Vagina (tissue), 2 donors: ENCODE results near the gene TUSC1. TPM values are rescaled to one million over a fixed set of nuclear protein-coding genes. Genes with fewer than 3 reads are reported as not detected.
"Not testable (repeated sequence)": the region's sequence is repeated elsewhere in the genome, so short reads cannot be mapped to it uniquely, and the experiment has no call there.

Source experiments
- DNase-seq, 2 donors: peaks; one replicate each; pipeline ENCODE4 v3.0.0-alpha.2; 2017; ENCODE audit errors: extremely low spot score in 2 of 2
- H3K27ac ChIP-seq: fragments of 200-600 bp; sonication (generic); one replicate; pipeline ENCODE4 v1.5.1; 2019
- H3K27me3 ChIP-seq: fragments of 200-600 bp; sonication (generic); one replicate; pipeline ENCODE4 v1.5.1; 2019
- H3K36me3 ChIP-seq, 2 donors: fragments of 200-600 bp; sonication (generic); one replicate each; pipeline ENCODE4 v1.5.1; 2017 to 2019
- H3K4me1 ChIP-seq: fragments of 200-600 bp; sonication (generic); one replicate; pipeline ENCODE4 v1.5.1; 2019
- H3K4me3 ChIP-seq, 2 donors: fragments of 200-600 bp; sonication (generic); 1 replicate in 1 of 2; 2 replicates in 1 of 2; pipeline ENCODE4 v1.5.1; 2016 to 2019
- H3K9me3 ChIP-seq: fragments of 200-600 bp; sonication (generic); one replicate; pipeline ENCODE4 v1.5.1; 2019
- CTCF ChIP-seq, 3 experiments: fragments of 450-650 bp in 2 of 3; fragments of 200-600 bp in 1 of 3; sonication (generic) in 1 of 3; IDR thresholded peaks; one replicate each; pipeline ENCODE4 v1.5.1; 2017 to 2019; ENCODE audit warnings: antibody characterized with exemption in 3 of 3, mild to moderate bottlenecking in 2 of 3, moderate library complexity in 2 of 3
- POLR2A ChIP-seq, 2 donors: fragments of 450-650 bp; IDR thresholded peaks; one replicate each; pipeline ENCODE4 v1.6.1; 2017; ENCODE audit warnings: antibody characterized with exemption in 2 of 2, mild to moderate bottlenecking in 2 of 2, moderate library complexity in 2 of 2
- POLR2AphosphoS5 ChIP-seq, 2 donors: sonication (generic); formaldehyde crosslinking; IDR thresholded peaks; one replicate each; pipeline ENCODE4 v1.9.0; 2017; ENCODE audit warnings: antibody characterized with exemption in 2 of 2, mild to moderate bottlenecking in 2 of 2, low read depth in 1 of 2; ENCODE audit not compliant: insufficient read depth in 1 of 2
- intact Hi-C: fragments of 100-400 bp; cut with DNase I; formaldehyde crosslinking; loops from one replicate; pipeline ENCODE4 v1.15.1; 2023
- total RNA-seq: library from RNA; depleted of rRNA; stranded (reverse); fragments of >200 nt; gene quantifications from one replicate; pipeline ENCODE4 v1.2.3, GENCODE V29; 2016

TUSC1 gene
- total RNA-seq, 1 donor from 2014 or later: 22.6 TPM

- Histone ChIP-seq H3K9me3 (no peaks in the 10 kb centered on the region), H3K4me1 (no peaks in the 10 kb centered on the region), H3K4me3 (no peak overlapping the region), H3K27me3 (no peaks in the 10 kb centered on the region), H3K36me3 (no peaks in the 10 kb centered on the region), H3K27ac (no peak overlapping the region)
- no peak for DNase-seq
- TF ChIP-seq POLR2AphosphoS5 (IDR thresholded peaks at IDR 0.05; ENCODE audit: insufficient read depth in 1 of 2, low read depth in 1 of 2) (no peak), CTCF (IDR thresholded peaks at IDR 0.05) (no peak), POLR2A (IDR thresholded peaks at IDR 0.05) (no peak)
- intact Hi-C loops: no loop called here
Measured at GRCh38 chr9:25691786-25692185, 13.5 kb upstream of the TUSC1 start.

DNA sequence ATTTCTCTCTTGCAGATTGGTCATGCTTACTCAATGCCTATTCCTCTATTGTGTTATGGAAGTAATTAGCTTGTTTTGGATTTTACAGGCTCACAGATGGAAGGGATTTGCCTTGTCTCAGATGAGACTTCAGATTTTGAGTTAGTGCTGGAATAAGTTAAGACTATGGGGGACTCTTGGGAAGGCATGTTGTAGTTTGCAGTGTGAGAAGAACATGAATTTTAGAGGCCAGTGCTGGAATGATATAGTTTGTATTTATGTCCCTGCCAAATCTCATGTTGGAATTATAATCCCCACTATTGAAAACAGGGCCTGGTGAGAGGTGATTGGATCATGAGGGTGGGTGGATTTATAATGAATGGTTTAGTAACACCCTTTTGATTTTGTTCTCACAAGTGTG lies 6.1 kb upstream of the TUSC1 start:
- Histone ChIP-seq H3K36me3 (no peaks in the 10 kb centered on the region), H3K27ac (no peak overlapping the region), H3K4me1 (peaks cover 9% of the 10 kb centered on the region), H3K4me3 (no peak overlapping the region), H3K27me3 (no peaks in the 10 kb centered on the region), H3K9me3 (no peaks in the 10 kb centered on the region)
- no peak for DNase-seq
- no peak for TF ChIP-seq CTCF (IDR thresholded peaks at IDR 0.05)
- no peak for TF ChIP-seq POLR2AphosphoS5 (IDR thresholded peaks at IDR 0.05; ENCODE audit: insufficient read depth in 1 of 2, low read depth in 1 of 2)
- no peak for TF ChIP-seq POLR2A (IDR thresholded peaks at IDR 0.05)
- intact Hi-C loops: no loop called here

GRCh38 chr9:25681266-25681665 lies 3.0 kb upstream of the TUSC1 start:
- TF ChIP-seq POLR2A (IDR thresholded peaks at IDR 0.05) (no peak), POLR2AphosphoS5 (IDR thresholded peaks at IDR 0.05; ENCODE audit: insufficient read depth in 1 of 2, low read depth in 1 of 2) (no peak), CTCF (IDR thresholded peaks at IDR 0.05) (no peak)
- intact Hi-C loops: no loop called here
- Histone ChIP-seq H3K27me3 (no peaks in the 10 kb centered on the region), H3K4me3 (no peak overlapping the region), H3K36me3 (no peaks in the 10 kb centered on the region), H3K27ac (no peak overlapping the region), H3K9me3 (no peaks in the 10 kb centered on the region), H3K4me1 (peaks cover 28% of the 10 kb centered on the region)
- no peak for DNase-seq

- DNase-seq: no peak
- TF ChIP-seq POLR2A (IDR thresholded peaks at IDR 0.05): no peak
- no peak for TF ChIP-seq CTCF (IDR thresholded peaks at IDR 0.05)
- TF ChIP-seq POLR2AphosphoS5 (IDR thresholded peaks at IDR 0.05; ENCODE audit: insufficient read depth in 1 of 2, low read depth in 1 of 2): no peak
- intact Hi-C loops: no loop called here
- H3K9me3 ChIP-seq: no peaks in the 10 kb centered on the region
- no peaks in the 10 kb centered on the region for H3K36me3 ChIP-seq
- peak overlapping the region; percentile 95 for H3K27ac ChIP-seq
- no peaks in the 10 kb centered on the region for H3K27me3 ChIP-seq
- H3K4me1 ChIP-seq: peaks cover 30% of the 10 kb centered on the region
- H3K4me3 ChIP-seq: peak overlapping the region; percentile 91 to 92
Measured at GRCh38 chr9:25678846-25679360, 659 bp upstream of the TUSC1 start.

GRCh38 chr9:25677301-25678146 lies 720 bp downstream of the TUSC1 start:
- DNase-seq: peak in 1 of 2 donors; percentile 91
- TF ChIP-seq POLR2AphosphoS5 (IDR thresholded peaks at IDR 0.05; ENCODE audit: insufficient read depth in 1 of 2, low read depth in 1 of 2): peak; percentile 36 to 86
- peak in 1 of 2 donors; percentile 42 for TF ChIP-seq POLR2A (IDR thresholded peaks at IDR 0.05)
- no peak for TF ChIP-seq CTCF (IDR thresholded peaks at IDR 0.05)
- H3K27ac ChIP-seq: peak overlapping the region; percentile 95

GRCh38 chr9:25675858-25676257 lies 2.4 kb downstream of the TUSC1 start:
- H3K4me1 ChIP-seq: peaks cover 26% of the 10 kb centered on the region
- H3K9me3 ChIP-seq, H3K4me3 ChIP-seq, intact Hi-C loops, DNase-seq, H3K27ac ChIP-seq, H3K27me3 ChIP-seq, H3K36me3 ChIP-seq: not testable (repeated sequence)

More at GRCh38 chr9:25677301-25678146, 720 bp downstream of the TUSC1 start:
- H3K4me3 ChIP-seq: peak overlapping the region; percentile 91 to 92
- H3K9me3 ChIP-seq: no peaks in the 10 kb centered on the region
- intact Hi-C loops: no loop called here
- H3K27me3 ChIP-seq: no peaks in the 10 kb centered on the region
- peaks cover 30% of the 10 kb centered on the region for H3K4me1 ChIP-seq
- no peaks in the 10 kb centered on the region for H3K36me3 ChIP-seq
